Neural cell (in vitro differentiated cells): Measurements from ENCODE around the gene CBFA2T3.

ENCODE experiments used
- EP300 ChIP-seq: fragments of 450-650 bp; conservative IDR thresholded peaks from 2 replicates; pipeline ENCODE4 v1.6.1; 2014; ENCODE audit warnings: antibody characterized with exemption, mild to moderate bottlenecking, moderate library complexity; ENCODE audit not compliant: poor library complexity, severe bottlenecking
- EZH2 ChIP-seq: fragments of 200-600, 300-800 bp; shearing (Covaris generic), sonication (generic); IDR thresholded peaks from 2 replicates; pipeline ENCODE4 v1.6.1; 2014; ENCODE audit warnings: antibody characterized with exemption, low read length, borderline replicate concordance, mild to moderate bottlenecking; ENCODE audit not compliant: insufficient read depth, poor library complexity, severe bottlenecking
- POLR2AphosphoS5 ChIP-seq: IDR thresholded peaks from 2 replicates; pipeline ENCODE4 v1.6.1; 2012
- RAD21 ChIP-seq: fragments of 450-650 bp; conservative IDR thresholded peaks from 2 replicates; pipeline ENCODE4 v1.6.1; 2014; ENCODE audit warnings: antibody characterized with exemption, mild to moderate bottlenecking, moderate library complexity
- REST ChIP-seq: IDR thresholded peaks from 2 replicates; pipeline ENCODE4 v1.6.1; 2012; ENCODE audit warnings: borderline replicate concordance

- no peak for TF ChIP-seq POLR2AphosphoS5
- TF ChIP-seq RAD21 = no peak
- no peak for TF ChIP-seq REST
- no peak for TF ChIP-seq EZH2
- no peak for TF ChIP-seq EP300
Measured at GRCh38 chr16:88911136-88911945, 65.7 kb downstream of the CBFA2T3 start.
